Tongue (tissue), 2 donors: ENCODE results near the gene ATP8A2. TPM values are rescaled to one million over a fixed set of nuclear protein-coding genes. Genes with fewer than 3 reads are reported as not detected.
"Not testable (repeated sequence)": the region's sequence is repeated elsewhere in the genome, so short reads cannot be mapped to it uniquely, and the experiment has no call there.

ENCODE experiments used
- DNase-seq: peaks from one replicate; pipeline ENCODE4 v3.0.0-alpha.2; 2015
- total RNA-seq: library from RNA; depleted of rRNA; stranded (reverse); fragments of >200 nt; gene quantifications from one replicate; pipeline ENCODE4 v1.2.3, GENCODE V29; 2014

Gene ATP8A2
- total RNA-seq, 1 donor from 2014 or later: 1.8 TPM

- no peak for DNase-seq
Observed at GRCh38 chr13:25928941-25929505, 557.2 kb downstream of the ATP8A2 start.

- no peak for DNase-seq
Observed at GRCh38 chr13:25929816-25930215, 558.0 kb downstream of the ATP8A2 start.

GRCh38 chr13:25930653-25931052 lies 558.9 kb downstream of the ATP8A2 start:
- peak; percentile 50 for DNase-seq

GRCh38 chr13:25932365-25932764 lies 560.6 kb downstream of the ATP8A2 start:
- DNase-seq: no peak

GRCh38 chr13:25933520-25933919 lies 561.7 kb downstream of the ATP8A2 start:
- DNase-seq: no peak

- no peak for DNase-seq
Observed at GRCh38 chr13:25934127-25934526, 562.4 kb downstream of the ATP8A2 start.

- DNase-seq: no peak
Observed at GRCh38 chr13:25939961-25940687, 568.4 kb downstream of the ATP8A2 start.

- DNase-seq: no peak
Observed at GRCh38 chr13:25943081-25943480, 571.3 kb downstream of the ATP8A2 start.

- DNase-seq: no peak
Observed at GRCh38 chr13:25943658-25944057, 571.9 kb downstream of the ATP8A2 start.

GRCh38 chr13:25945596-25945995 lies 573.8 kb downstream of the ATP8A2 start:
- DNase-seq: peak; percentile 89

- DNase-seq: no peak
Observed at GRCh38 chr13:25946321-25946720, 574.5 kb downstream of the ATP8A2 start.

GRCh38 chr13:25948910-25949309 lies 577.1 kb downstream of the ATP8A2 start:
- no peak for DNase-seq

- DNase-seq: no peak
Observed at GRCh38 chr13:25951831-25952230, 580.1 kb downstream of the ATP8A2 start.

- not testable (repeated sequence) for DNase-seq
Observed at GRCh38 chr13:25954080-25954479, 582.3 kb downstream of the ATP8A2 start.

GRCh38 chr13:25954943-25955342 lies 583.2 kb downstream of the ATP8A2 start:
- not testable (repeated sequence) for DNase-seq

GRCh38 chr13:25958986-25959385 lies 587.2 kb downstream of the ATP8A2 start:
- DNase-seq: no peak

GRCh38 chr13:25961294-25961693 lies 589.5 kb downstream of the ATP8A2 start:
- DNase-seq: no peak

GRCh38 chr13:25963674-25964073 lies 591.9 kb downstream of the ATP8A2 start:
- no peak for DNase-seq

- DNase-seq: no peak
Observed at GRCh38 chr13:25965596-25965995, 593.8 kb downstream of the ATP8A2 start.

GRCh38 chr13:25966086-25966485 lies 594.3 kb downstream of the ATP8A2 start:
- no peak for DNase-seq

GRCh38 chr13:25967144-25967543 lies 595.4 kb downstream of the ATP8A2 start:
- no peak for DNase-seq

- no peak for DNase-seq
Observed at GRCh38 chr13:25971047-25971446, 599.3 kb downstream of the ATP8A2 start.

GRCh38 chr13:25971459-25972145 lies 599.8 kb downstream of the ATP8A2 start:
- DNase-seq: no peak

- peak; percentile 68 for DNase-seq
Observed at GRCh38 chr13:25973085-25973484, 601.3 kb downstream of the ATP8A2 start.
